ENCODE results near the gene PAWR.

DNA sequence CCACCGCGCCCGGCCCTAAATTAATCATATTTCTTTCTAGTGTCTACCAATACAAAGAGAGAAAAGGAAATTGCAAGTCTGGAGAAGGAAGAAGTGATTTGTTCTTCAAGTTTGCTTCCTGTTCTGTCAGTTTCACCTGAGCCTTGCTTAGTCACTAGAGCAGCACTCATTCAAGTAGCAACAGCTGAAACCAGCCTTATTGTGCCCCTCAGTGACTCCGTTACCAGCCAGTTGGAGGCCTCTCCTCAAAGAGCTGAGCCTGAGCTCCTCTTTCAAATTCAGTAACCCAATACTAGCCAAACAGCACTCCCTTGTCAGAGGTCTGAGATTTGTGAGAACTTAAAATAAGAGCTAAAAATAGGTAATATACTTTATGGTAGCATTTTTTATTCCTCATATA is 17.4 kb downstream of the PAWR start:
- TF ChIP-seq POLR2A (IDR thresholded peaks at IDR 0.05) (no peak), CTCF (IDR thresholded peaks at IDR 0.05 in 4 of 5, conservative IDR thresholded peaks at IDR 0.05 in 1 of 5) (no peak)

Data from gastrocnemius medialis (tissue), 4 donors.